ENCODE data around the gene RSL24D1.

RSL24D1 gene

GRCh38 chr15:55230953-55231352, 34.2 kb upstream of the RSL24D1 start:
- no peaks in the 10 kb centered on the region for H4K20me1 ChIP-seq (ENCODE audit: insufficient read depth)
- no peak overlapping the region for H3K4me3 ChIP-seq (IDR thresholded peaks at IDR 0.05; ENCODE audit: insufficient read depth, low read depth, low read length)
- H3K9ac ChIP-seq: no peak overlapping the region
- H3K27ac ChIP-seq: no peak overlapping the region
- H3K4me2 ChIP-seq: no peak overlapping the region
- no peaks in the 10 kb centered on the region for H3K79me2 ChIP-seq (ENCODE audit: insufficient read depth, low read depth)
- TF ChIP-seq CTCF (conservative IDR thresholded peaks at IDR 0.05; ENCODE audit: low read depth, low read length): no peak
- H3K4me1 ChIP-seq (ENCODE audit: low read depth, poor library complexity, severe bottlenecking): peaks cover 11% of the 10 kb centered on the region
- H3K27me3 ChIP-seq (ENCODE audit: insufficient read depth, low read depth): no peaks in the 10 kb centered on the region
- H2AFZ ChIP-seq (ENCODE audit: low read depth): no peak overlapping the region
- H3K36me3 ChIP-seq (ENCODE audit: insufficient read depth): no peaks in the 10 kb centered on the region

GRCh38 chr15:55230051-55230670, 33.4 kb upstream of the RSL24D1 start:
- H3K4me2 ChIP-seq: no peak overlapping the region
- H3K9ac ChIP-seq: no peak overlapping the region
- H3K27ac ChIP-seq: no peak overlapping the region
- peaks cover 19% of the 10 kb centered on the region for H3K4me1 ChIP-seq (ENCODE audit: low read depth, poor library complexity, severe bottlenecking)
- no peaks in the 10 kb centered on the region for H3K36me3 ChIP-seq (ENCODE audit: insufficient read depth)
- no peak overlapping the region for H2AFZ ChIP-seq (ENCODE audit: low read depth)
- no peaks in the 10 kb centered on the region for H3K79me2 ChIP-seq (ENCODE audit: insufficient read depth, low read depth)
- H3K27me3 ChIP-seq (ENCODE audit: insufficient read depth, low read depth): no peaks in the 10 kb centered on the region
- no peak overlapping the region for H3K4me3 ChIP-seq (IDR thresholded peaks at IDR 0.05; ENCODE audit: insufficient read depth, low read depth, low read length)
- no peaks in the 10 kb centered on the region for H4K20me1 ChIP-seq (ENCODE audit: insufficient read depth)
- TF ChIP-seq CTCF (conservative IDR thresholded peaks at IDR 0.05; ENCODE audit: low read depth, low read length): no peak

GRCh38 chr15:55226127-55226526, 29.4 kb upstream of the RSL24D1 start:
- TF ChIP-seq CTCF (conservative IDR thresholded peaks at IDR 0.05; ENCODE audit: low read depth, low read length): no peak
- peaks cover 38% of the 10 kb centered on the region for H3K4me1 ChIP-seq (ENCODE audit: low read depth, poor library complexity, severe bottlenecking)
- H2AFZ ChIP-seq (ENCODE audit: low read depth): no peak overlapping the region
- no peaks in the 10 kb centered on the region for H4K20me1 ChIP-seq (ENCODE audit: insufficient read depth)
- H3K27ac ChIP-seq: no peak overlapping the region
- no peaks in the 10 kb centered on the region for H3K36me3 ChIP-seq (ENCODE audit: insufficient read depth)
- no peak overlapping the region for H3K4me3 ChIP-seq (IDR thresholded peaks at IDR 0.05; ENCODE audit: insufficient read depth, low read depth, low read length)
- H3K27me3 ChIP-seq (ENCODE audit: insufficient read depth, low read depth): no peaks in the 10 kb centered on the region
- no peak overlapping the region for H3K4me2 ChIP-seq
- H3K9ac ChIP-seq: no peak overlapping the region
- H3K79me2 ChIP-seq (ENCODE audit: insufficient read depth, low read depth): no peaks in the 10 kb centered on the region

GRCh38 chr15:55224892-55225291, 28.2 kb upstream of the RSL24D1 start:
- Histone ChIP-seq H3K4me1 (ENCODE audit: low read depth, poor library complexity, severe bottlenecking) (peaks cover 38% of the 10 kb centered on the region), H3K36me3 (ENCODE audit: insufficient read depth) (no peaks in the 10 kb centered on the region), H4K20me1 (ENCODE audit: insufficient read depth) (no peaks in the 10 kb centered on the region), H2AFZ (ENCODE audit: low read depth) (no peak overlapping the region), H3K79me2 (ENCODE audit: insufficient read depth, low read depth) (no peaks in the 10 kb centered on the region), H3K9ac (no peak overlapping the region), H3K27me3 (ENCODE audit: insufficient read depth, low read depth) (no peaks in the 10 kb centered on the region), H3K27ac (no peak overlapping the region), H3K4me3 (IDR thresholded peaks at IDR 0.05; ENCODE audit: insufficient read depth, low read depth, low read length) (no peak overlapping the region), H3K4me2 (no peak overlapping the region)
- no peak for TF ChIP-seq CTCF (conservative IDR thresholded peaks at IDR 0.05; ENCODE audit: low read depth, low read length)
